Non-pigmented ciliary epithelial cell (primary cell): Measurements from ENCODE around the gene DCP1A.
A peak's percentile ranks its signal among the peaks of the same experiment; 100 is the strongest.

Source experiments
- DNase-seq: peaks from one replicate; pipeline ENCODE4 v3.0.0-alpha.2; 2010; ENCODE audit warnings: low read depth

Gene DCP1A

DNA sequence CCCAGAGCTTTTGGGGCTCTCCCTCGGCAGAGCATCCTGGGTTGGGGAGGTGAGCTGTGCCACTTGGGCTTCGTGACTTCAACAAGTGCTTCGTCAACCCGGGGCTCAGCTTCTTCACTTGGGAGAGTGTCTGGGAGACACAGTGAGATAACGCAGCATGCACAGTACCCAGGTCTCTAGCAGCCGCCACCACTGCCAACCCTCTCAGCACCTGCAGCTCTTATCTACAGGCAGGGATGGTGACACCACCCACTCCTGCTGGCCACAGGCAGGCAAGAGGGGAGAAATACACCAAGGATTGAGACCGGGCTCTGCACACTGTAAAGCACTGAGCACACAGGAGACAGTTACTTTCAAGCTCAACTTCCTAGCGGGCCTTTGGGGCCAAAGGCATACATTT is 103.1 kb downstream of the DCP1A start:
- DNase-seq: no peak

DNA sequence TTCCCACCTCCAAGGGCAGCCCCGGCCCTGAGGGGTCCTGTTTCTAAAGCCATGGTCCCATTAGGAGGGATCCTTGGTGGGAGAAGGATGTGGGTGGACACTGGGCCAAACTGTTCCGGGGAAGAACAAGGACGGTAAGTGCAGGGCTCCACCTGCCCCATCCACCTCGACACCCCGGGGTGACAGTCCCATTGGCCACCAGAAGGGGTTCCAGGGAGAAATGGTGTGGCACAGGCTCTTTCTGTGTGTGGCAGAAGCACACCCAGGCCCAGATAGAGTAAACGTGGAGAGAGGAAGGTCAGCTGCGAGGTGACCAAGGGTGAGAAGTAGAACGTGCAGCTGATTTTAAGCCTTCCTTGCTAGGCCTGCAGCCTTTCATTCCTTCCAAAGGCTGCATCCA is 103.6 kb downstream of the DCP1A start:
- DNase-seq: no peak

DNA sequence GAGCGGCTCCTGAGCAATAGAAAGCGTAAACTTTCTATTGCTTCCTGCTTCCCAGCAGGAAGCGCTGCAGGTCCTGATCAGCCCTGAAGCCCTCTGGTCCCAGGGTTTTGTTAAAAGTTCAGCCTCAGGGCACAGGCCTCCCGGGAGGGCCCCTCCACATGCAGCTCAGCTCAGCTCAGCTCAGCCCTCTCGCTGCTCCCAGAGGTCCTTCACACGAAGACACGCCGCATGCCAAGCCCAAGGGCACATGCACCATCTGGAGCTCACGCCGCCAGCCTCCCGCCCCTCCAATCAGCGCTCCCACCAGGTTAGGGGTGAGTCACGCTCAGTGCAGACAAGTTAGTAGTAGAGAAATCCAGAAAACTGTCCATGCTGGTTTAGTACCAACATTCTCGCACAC is 104.2 kb downstream of the DCP1A start:
- DNase-seq: no peak

DNA sequence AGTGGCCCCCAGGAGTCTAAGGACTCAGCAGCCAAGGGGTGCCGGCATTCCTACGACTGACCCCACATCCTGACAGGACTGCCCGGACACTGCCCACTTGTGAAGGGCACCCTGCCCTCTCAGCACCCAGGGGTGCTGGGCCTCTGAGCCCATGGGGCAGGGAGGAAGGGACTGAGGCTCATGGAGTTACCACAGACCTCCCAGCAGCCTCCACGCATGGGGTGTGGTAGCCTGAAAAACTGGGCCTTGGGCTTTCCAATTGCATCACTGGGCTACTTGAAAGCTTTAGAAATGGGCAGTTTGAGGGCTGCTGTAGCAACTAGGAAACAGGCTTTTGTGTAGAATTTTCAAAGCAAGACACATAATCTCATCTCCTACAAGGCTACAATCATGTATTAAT is 104.7 kb downstream of the DCP1A start:
- DNase-seq: no peak

DNA sequence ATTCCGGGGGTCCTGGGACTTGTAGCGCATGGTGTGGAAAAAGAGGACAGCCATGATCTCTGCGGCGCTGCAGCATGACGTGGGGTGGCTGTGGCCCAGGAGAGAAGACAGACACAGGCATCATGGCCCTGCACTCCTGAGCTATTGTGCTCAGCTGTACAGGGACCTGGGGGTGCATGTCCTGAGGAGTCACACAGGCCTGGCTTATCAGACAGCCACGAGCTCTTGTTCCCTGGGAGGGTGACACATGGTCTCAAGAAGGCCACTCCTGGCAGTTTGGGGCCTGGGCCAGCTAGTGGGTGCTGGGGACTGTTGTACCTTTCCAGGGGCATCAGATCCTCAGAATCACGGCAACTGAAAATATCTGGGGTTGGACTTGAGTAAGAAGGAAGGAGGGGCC is 105.2 kb downstream of the DCP1A start:
- no peak for DNase-seq

DNA sequence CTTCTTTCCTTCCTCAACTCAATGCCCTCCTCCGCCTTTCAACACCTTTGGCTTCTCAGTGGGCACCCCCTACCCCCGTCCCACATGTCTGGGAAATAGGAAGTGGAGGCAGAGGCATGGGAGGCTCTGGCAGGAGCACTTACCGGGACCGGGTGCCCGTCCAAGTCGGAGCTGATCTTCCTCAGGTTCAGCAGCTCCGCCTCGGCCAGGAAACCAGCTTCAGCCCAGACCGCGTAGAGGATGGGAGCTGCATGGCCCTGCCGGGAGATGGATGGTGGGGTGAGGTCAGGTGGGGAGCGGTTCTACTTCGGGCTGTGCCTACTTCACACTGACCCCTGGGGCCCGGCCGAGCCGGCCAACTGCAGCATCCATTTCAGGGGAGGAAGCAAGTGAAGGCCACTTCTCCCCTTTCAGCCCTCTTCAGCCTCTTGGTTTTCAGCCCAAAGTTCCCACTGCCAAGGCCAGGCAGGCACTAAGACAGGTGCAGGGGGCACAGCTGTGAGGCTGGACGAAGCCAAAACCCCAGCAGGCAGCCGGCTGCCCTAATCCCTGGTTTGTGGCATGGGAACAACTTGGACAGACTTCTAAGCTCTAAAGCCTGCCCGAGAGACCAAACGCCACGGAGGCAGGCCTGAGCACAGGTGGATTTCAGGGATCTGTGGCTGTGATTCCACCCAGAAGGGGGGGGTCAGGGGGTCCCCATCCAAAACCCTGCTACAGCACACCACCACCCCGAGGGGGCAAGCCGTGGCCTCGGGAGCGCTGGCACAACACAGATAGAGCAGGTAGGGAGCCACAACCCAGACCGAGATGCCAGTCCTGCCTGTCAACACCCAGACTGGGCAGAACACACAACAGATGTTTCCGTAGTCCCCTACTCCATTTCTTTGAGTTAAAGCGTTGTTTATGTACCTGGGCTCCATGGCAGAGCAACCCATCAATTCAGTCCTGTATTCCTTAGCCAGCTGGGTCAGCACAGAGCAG is 106.1 kb downstream of the DCP1A start:
- DNase-seq: no peak

DNA sequence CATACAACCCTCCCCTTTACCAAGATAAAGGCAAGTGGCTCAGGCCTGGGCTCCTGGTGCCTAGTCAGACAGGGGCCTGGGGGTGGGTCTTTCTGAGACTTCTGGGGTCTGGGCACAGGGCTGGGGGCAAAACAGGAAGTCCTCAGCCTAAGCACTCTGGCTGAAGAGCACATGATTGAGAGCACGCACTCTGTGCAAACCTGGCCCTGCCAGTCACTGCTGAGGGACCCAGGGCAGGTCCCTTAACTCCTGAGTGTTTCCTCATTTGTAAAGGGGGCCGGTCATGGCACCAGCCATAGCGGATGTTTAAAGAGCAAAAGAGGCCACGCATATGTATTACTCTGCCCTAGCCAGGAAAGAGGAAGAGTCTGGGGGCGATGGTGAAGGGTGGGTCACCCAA is 107.5 kb downstream of the DCP1A start:
- DNase-seq: no peak

DNA sequence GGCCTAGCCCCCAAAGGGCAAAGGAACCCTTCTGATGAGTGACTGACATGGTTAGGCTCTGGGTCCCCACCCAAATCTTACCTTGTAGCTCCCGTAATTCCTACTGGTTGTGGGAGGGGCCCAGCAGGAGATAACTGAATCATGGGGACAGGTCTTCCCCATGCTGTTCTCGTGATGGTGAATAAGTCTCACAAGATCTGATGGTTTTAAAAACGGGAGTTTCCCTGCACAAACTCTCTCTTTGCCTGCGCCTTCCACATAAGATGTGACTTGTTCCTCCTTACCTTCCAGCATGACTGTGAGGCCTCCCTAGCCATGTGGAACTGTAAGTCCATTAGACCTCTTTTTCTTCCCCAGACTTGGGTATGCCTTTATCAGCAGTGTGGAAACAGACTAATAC is 108.5 kb downstream of the DCP1A start:
- no peak for DNase-seq

DNA sequence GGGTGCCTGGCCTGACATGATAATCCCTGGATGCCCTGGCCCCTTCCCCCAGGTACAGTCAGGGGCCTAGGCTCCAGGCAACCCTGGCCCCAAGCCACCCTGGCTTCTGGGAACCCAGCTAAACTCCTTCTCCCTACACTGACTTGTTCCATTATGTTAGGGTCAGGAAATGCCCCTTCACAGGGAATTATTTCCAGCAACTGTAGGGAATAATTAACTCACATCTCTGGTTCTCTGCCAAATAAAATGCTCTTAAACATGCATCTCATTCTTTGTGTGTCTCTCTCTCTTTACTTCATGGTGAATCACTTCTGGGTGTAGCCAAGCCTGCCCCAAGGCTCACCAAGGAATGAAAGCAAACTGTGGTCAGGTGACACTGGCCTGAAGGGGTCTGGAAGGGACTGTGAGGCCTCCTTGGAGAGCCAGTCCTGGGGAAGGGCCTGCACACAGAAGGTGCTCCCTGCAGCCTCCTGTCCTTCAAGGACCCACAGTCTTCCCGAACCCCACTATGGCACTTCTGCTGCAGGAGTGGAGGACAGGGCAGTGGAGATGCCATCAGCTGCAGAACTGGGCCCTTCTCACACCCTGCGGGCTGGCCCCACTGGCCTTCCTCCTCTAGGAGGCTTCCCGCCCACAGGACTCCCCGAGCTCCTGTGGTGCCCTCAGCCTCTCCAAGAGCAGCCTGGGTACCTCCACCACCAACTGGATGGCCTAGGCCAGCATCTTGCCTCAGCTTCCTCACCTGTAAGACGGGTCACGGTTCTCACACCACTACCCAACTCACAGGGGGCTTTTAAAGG is 109.1 kb downstream of the DCP1A start:
- peak; percentile 89 for DNase-seq

DNA sequence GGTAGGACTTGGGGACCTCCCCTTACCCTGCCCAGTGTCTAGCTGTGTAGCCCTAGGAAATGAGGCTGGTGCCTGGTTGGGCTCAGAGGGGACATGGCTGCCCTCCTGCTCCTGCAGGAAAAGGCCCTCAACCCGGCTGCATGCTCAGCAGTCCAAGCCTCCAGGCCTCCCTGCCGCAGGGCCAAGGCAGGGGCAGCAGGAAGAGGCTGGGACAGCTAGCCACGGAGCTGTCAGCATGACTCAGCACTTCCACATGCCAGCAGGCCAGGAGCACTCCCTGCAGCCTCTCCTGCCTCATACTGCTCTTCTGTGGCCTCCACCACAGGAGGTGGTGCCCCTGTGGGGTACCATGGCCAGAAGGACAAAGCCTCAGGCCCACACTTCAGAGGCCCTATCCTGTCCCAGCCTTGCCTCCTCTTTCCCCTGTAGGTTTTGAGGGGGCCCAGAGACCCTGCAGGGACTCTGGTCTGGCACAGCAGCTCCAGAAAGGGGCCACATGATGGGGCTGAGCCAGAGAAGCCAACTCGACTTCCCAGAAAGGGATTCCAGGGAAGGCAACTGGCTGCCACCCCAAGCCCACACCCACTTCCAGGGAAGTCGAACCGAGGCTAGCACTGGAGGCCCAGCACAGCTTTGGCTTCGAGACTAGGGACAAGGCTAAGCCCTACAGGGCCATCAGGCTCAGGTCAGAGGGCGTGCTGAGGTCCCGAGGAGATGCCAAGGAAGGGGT is 111.1 kb downstream of the DCP1A start:
- DNase-seq: peak; percentile 71

DNA sequence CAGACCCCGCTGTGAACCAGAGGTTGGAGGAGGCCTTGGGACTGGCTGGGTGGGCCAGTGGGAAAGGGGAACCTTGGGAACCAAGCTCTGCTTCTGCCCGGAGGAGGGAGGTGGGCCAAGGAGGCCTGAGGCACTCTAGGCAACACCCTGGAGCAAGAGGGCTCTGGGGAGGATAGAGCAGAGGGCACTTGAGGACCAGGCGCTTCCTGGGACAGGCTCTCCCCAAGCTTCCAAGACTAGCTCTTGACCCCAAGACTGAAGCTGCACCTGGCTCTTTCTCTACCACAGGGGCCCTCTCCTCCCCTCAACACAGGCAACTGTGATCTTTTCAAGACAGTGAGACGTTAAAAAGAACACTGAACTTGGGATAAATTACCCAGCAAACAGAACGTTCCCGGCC is 111.8 kb downstream of the DCP1A start:
- no peak for DNase-seq

DNA sequence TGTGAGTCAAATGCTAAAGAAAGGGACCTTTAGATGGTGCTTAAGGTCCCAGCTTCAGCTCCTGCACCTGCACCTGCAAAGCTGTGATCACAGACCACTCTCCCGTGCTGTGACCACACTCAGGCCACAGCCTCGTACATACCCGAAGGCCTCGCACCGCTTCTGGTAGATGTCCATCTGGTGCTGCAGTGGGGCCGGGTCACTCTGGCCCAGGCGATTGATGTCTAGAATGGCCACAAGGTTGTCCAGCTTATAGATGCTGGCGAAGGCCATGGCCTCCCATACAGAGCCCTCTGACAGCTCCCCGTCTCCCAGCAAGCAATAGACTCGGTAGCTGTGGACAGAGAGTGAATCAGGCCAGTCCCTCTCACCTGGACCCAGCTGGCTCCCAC is 112.5 kb downstream of the DCP1A start:
- no peak for DNase-seq

DNA sequence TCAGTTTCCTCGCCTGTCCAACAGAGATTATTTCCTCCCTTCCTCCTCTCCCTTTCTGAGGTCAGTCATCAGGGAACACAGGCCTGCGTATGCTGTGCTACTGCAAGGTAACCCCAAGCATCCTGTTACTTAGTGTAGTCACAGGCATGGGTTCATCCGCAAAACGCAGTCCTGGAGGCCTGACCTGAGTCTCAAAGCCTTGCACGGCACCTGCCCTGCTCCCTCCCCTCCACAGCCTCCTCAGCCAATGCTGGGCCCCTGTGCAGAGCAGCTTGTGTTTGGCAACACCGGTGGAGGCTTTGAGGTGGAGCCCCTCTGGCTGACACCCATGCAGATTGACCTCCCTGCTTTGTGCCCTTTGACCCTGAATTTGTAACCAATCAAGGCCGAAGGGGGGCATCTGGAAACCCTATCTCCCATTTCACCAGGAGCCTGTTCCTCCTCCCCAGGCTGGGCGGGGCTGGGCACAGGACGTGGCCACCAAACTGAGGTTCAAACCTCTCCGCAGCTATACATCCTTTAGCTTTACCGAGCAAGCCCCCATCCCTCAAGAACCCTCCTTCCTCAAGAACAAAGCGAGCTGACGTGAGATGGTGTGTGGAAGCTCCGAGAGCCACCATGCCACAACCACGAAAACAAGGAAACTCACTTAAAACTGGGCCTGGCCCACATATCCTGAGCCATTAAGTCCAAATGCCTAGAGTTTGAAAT is 113.1 kb downstream of the DCP1A start:
- DNase-seq: no peak
